ENCODE measurements around the gene LSM14B.

The LSM14B gene

DNA sequence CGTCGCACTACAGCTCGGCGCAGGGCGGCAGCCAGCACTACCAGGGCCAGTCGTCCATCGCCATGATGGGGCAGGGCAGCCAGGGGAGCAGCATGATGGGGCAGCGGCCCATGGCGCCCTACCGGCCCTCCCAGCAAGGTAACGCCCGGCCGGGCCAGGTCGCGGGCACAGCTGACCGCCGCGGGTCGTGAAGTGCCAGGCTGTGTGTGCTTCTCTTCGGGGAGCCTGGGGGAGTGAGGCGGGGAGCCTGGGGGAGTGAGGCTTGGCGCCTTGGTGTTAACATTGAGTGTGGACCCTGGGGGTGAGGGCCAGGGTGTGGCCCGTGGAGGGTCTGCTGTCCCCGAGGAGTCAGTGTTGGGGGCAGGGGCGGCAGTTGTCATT, 41.2 kb downstream of the LSM14B start:
- no peak for DNase-seq (ENCODE audit: low read depth, low spot score)

DNA sequence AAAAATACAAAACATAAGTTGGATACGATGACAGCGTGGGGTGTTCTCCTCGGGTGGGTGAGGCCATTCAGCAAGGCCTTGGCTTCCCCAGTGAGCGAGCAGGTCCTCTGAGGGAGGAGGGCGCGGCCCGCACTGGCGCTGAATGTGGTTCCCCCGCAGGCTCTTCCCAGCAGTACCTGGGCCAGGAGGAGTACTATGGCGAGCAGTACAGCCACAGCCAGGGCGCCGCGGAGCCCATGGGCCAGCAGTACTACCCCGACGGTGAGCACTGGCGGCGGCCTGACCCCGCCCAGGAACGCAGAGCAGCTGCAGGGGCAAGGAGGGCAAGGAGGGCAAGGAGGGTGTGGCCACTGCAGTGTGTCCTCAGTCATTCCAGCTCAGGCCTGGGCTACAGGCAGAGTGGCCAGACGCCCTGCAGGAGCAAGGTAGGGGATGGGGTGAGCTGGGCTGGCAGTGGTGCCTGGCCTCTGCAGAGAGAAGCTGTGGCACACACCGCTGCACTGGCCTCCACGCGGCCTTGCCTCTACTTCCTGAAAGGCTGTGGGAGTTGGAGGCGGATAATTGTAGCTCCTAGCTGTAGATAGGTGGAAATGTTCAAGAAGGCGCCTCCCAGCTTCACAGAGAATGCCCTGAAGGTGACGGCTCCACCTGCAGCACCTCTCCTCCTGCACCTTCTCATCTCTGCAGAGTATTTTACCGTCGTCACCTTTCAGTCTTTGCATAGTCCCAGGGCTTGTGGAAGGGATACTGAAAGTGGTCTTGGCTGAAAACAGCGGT, 41.9 kb downstream of the LSM14B start:
- no peak for DNase-seq (ENCODE audit: low read depth, low spot score)

DNA sequence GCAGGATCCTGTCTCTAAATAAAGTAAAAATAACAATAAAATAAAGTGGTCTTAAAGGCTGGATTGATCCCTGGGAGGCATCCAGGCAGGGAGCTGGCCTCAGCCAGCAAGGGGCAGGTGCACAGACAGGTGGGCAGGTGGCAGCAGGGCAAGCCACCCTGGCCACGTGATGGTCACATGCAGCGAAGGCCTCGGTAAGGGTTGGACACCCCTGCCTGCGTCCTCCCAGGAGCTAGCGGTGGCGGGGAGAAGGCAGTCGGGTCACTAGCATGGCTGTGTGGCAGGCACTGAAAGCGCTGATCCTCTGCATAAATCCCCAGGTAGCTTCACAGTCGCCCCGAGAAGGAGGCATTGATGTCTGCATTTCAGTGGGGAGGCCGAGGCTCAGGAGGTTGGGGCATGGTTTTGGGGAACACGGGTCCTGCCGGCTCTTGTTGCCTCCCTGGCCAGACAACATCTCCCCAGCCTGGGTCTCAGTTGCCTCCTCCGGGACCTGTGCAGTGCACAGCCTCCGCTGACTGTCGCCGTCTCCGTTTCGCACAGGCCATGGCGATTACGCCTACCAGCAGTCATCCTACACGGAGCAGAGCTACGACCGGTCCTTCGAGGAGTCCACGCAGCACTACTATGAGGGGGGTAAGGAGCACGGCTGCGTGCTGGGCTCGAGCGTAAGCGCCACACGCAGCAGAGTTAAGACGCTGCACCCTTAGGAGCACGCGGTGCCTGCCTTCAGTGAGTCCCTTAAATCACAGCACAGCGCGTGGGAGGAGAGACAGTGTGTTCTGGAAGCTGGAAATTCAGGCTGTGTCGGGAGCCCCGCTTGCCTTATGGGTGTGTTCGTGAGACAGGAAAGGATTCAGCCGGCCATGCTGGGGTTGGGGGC, 42.8 kb downstream of the LSM14B start:
- DNase-seq (ENCODE audit: low read depth, low spot score), result no peak

DNA sequence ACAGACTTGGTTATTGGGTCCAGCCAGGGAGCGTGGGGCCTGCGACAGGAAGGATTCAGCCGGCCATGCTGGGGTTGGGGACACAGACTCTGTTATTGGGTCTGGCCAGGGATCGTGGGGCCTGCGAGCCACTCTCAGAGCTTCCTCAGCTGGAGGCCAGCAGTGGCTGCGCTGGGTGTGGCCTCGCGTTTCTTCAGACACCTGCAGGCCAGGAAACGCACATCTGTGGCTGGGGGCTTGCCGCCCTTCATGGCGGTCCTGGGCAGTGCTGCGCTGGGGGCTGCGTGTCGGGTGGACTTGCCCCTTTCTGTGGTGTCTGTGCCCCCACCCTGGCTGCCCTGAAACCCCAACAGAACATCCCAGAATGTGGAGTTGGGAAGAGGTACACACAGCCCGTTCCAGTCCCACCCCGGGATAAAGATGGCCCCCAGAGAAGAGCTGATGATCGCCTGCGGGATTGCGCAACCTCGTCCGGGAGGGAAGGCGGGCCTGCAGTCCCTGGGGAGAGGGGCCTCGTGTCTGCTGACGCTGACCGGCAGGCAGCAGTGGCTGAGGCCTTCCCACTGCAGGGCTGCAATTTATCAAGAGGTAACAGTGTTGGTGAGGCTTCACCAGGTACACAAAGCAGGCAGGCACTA, 43.6 kb downstream of the LSM14B start:
- no peak for DNase-seq (ENCODE audit: low read depth, low spot score)

DNA sequence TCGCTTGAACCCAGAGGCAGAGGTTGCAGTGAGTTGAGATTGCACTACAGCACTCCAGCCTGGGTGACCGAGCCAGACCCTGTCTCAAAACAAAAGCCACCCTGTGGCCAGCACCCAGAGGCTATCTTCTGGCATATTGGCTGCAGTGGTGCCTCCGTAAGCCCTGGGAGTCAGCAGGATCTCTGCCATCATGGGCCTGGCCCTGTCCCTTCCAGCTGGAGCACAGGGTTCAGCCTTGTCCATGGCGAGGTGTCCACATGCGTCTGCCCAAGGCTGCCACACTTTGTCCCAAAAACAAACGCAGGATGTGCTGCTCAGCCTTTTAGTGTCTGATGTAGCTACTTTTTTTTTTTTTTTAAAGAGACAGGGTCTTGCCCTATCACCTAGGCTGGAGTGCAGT, 45.2 kb downstream of the LSM14B start:
- DNase-seq (ENCODE audit: low read depth, low spot score), result no peak

DNA sequence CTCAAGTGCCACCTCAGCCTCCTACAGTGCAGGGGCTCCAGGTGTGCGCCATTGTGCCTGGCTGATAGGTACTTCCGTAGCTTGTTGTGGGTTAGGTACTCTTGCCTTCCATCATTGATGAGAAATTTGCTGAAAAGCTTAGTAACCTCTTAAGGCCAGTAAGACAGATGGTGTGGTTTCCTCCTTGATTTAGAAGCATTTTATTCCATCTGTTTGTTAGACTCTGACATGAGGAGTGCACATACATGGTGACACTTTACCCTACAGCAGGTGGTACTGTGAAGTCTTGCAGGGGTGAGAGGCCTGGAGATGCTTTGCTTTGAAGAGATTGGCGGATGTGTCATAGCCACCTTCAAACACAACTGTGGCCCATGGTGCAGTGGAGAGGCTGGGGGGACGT, 45.8 kb downstream of the LSM14B start:
- DNase-seq (ENCODE audit: low read depth, low spot score), result no peak

DNA sequence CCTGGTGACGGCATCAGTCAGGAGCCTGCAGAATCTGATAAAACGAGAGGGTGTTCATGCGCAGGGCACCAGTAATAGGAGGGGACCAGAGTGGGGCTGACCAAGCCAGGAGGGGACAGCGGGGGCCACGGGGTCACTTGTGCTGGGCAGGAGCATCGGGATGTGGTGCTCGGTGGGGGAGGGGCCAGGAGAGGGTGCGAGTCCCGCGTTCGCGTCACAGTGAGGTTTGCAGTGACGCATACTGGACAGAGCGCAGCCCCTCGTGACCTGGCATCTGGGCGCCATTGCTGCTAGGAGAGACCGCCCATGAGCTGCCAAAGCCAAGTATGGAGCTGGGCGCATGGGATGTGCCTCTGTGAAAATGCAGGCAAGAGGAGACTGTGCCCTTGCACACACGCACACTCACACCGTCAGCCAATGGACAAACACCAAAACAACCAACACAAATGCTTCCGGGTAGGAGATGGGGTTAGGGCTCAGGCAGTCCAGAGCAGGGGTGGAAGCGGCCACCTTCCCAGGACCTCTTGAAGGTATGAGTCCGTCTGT, 46.7 kb downstream of the LSM14B start:
- DNase-seq (ENCODE audit: low read depth, low spot score), result no peak

DNA sequence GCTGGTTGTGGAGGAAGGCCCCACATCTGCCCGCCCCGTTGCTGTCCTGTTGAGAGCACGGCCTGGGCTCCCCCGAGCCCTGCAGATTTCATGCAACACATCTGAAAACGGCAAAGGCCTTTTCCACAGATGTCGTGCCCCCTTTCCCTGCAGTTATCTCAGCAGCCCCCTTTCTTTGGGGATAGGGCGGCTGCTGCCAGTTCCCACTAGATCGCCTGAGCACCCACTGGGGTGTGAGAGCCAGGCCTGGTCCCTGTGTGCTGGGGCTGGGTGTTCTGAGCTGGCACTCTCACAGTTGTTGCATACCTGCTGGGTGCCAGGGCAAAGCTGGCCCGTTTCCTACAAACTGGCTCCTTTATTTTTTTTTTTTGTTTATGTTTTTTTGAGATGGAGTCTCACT, 48.3 kb downstream of the LSM14B start:
- DNase-seq (ENCODE audit: low read depth, low spot score), result no peak

DNA sequence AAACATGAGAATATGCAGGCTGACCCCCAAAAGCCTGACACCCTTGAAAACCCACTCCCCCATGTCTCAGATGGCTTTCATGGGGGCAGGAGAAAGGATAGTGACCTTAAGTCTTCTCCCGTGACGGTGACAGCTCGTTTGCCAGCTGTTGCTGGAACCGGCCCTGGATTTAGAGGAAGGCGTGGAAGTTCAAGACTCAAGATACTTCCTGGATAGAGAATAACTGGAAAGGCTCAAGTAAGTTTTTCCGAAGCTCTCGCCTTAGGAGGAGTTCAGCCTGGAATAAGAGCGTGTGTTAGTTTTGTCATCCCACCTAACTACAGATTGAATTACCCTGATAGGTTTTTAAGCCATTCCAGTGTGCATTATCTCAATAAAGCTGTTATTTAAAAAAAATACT, 49.0 kb downstream of the LSM14B start:
- DNase-seq (ENCODE audit: low read depth, low spot score), result no peak

DNA sequence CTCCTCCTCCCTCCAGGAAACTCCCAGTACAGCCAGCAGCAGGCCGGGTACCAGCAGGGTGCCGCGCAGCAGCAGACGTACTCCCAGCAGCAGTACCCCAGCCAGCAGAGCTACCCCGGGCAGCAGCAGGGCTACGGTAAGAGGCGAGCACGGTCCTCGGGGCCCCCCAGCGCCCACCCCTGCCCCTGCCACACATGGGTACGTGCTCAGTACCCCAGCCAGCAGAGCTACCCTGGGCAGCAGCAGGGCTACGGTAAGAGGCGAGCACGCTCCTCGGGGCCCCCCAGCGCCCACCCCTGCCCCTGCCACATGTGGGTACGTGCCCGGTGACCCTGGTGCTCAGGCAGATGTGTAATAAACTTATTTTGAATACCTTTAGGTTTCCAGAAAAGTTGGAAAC, 50.4 kb downstream of the LSM14B start:
- no peak for DNase-seq (ENCODE audit: low read depth, low spot score)

DNA sequence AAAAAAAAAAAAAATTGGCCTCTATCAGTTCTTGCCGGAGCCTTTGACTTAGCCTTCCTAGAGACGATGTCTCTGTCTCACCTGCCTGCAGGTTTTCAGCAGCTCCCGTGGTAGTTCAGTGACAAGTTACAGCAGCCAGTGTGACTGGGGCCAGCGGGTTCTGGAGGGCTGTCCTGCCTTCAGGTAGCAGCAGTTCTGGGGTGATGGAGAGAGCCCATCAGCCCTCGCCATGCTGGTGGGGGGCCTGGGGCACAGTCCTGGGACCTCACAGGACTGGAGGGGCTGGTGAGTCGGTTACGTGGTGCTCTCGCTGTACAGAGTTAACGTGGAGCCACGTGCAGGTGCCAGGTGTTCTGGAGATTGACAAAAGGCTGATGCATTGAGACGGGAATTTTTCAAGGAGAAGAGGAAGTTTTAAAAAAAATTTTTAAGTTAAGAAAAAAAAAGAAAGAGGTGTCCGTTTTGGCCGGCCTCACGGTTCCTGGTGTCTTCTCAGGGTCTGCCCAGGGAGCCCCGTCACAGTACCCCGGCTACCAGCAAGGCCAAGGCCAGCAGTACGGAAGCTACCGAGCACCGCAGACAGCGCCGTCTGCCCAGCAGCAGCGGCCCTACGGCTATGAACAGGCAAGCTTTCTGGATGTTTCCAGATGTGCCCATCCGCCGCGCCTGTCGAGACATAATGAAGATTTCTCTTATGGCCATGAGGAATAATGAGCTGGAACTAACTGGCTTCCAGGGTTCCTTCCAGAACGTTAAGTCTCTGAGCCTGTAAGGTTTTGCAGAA, 51.9 kb downstream of the LSM14B start:
- no peak for DNase-seq (ENCODE audit: low read depth, low spot score)

DNA sequence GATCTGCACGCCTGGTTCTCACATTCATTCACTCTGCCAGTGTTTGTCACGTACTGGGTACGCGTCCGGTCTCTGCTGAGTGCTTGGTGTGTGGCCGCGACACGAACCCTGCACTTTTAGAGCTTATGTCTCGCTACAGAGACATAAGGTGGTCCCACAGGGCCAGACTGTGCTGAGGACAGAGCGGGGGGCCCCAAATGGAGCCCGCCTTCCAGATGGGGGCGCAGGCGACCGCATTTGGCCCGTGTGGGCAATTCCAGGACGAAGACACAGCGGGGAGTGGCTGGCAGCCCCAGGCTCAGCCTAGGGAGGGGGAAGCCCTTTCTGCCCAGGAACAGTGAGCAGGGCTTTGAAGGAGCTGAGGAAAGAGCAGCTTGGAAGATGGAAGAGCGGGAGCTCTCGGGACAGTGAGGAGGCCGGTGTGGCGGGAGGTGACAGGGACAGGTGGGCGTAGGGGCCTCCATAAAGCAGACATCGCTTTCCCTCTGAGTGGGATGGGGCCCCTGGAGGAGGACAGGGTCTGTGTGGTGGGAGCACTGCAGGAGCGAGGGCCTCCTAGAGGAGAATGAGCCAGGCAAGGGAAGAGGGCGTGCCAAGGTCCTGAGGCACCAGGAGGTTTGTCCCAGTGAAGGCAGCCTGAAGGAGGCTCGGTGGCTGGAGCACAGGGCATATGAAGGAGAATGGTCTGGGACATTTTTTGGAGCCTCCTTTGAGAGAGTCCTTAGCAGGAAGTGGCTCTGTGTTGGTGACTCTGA, 52.8 kb downstream of the LSM14B start:
- DNase-seq (ENCODE audit: low read depth, low spot score), result no peak

DNA sequence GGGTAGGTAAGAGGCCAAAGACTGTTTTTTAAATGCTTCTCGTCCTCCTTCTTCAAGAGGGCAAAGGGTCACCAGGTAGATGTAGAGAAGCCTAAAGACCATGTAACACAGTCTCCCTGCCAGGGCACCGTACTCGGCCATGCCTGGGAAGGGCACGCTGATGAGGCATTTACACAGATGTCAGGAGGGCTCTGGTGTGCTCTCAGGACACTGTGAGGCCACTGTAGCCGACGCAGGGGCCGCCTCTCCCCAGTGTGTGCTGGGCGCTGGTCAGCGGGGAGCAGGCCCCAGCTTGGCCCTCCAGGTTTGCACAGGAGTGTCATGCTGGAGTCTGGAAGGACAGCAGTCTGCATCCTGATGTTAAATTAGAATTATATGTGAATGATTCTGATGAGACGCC, 53.4 kb downstream of the LSM14B start:
- DNase-seq (ENCODE audit: low read depth, low spot score), result no peak

DNA sequence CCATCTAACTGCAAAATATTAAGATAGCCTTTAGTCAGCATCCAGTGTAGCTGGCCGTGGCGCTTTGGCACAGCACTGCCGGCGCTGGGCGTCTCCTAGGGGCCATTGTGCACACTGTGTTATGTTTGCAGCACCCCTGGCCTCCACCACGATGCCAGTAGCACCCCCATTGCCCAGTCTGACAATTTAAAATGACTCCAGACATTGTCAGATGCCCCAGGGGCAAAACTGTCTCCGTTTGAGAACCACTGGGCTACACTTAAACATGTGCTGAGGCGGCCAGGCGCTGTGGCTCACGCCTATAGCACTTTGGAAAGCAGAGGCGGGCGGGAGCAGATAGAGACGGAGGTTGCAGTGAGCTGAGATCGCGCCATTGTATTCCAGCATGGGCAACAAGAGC, 54.6 kb downstream of the LSM14B start:
- no peak for DNase-seq (ENCODE audit: low read depth, low spot score)

DNA sequence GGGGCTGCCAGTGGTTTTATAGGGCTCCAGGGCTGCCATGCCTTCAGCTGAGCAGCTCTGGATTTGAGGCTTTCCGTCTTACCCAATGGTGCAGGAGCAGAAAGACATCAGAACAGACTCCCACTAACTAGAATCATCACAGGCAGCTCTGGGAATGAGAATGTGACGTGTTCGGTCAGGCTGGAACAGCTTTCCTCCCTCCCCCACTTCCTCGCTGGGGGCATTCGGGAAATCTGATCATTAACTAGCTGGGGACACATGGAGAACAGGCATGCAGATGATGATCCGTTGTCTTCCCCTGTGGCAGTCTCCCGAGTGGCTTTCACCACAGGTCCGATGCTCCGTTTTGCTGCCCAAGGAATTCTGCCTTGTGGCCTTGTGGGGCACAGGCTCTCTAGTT, 55.0 kb downstream of the LSM14B start:
- no peak for DNase-seq (ENCODE audit: low read depth, low spot score)

DNA sequence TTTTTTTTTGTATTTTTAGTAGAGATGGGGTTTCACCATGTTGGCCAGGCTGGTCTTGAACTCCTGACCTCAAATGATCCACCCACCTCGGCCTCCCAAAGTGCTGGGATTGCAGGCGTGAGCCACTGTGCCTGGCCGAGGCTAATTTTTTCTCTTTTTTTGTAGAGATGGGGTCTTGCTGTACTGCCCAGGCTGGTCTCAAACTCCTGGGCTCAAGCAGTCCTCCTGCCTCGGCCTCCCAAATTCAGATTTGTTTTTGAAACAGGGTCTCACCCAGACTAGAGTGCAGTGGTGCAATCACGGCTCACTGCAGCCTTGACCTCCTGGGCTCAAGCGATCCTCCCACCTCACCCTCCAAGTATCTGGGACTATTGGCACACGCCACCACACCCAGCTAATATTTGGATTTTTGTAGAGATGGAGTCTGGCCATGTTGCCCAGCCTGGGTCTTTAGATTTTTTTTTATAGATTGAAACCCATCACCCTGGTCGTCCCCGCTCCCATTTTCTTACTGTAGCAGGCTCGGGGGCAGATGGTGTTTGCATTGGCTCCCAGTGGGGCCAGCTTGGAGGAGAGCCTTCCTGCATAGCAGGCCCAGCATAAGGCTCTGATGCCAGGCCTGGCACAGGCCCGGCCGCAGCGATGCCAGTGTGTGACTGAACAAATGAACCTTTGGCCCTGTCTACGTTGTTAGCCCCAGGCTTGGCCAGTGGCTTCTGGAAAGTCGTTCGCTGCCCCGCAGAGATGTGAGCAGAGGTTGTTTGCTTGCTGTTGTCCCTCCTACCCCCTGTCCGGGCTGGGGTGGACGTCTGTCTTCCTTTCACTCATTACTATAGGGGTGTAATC, 56.3 kb downstream of the LSM14B start:
- DNase-seq (ENCODE audit: low read depth, low spot score), result no peak

DNA sequence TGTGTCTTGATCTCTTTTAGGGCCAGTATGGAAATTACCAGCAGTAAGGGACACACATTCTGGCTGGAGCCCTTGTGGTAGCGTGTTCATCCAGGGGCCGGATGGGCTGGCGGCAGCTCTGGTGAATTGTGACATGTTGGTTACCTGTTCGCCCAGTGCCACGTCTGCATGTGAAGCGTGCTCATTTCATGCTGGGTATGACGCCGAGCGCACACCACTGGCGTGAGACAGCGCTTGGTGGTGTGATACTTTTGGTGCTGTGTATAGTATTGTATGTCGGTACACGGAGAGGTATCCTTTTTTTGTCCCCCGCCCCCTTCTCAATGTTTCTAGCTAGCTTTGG, 56.9 kb downstream of the LSM14B start:
- no peak for DNase-seq (ENCODE audit: low read depth, low spot score)

DNA sequence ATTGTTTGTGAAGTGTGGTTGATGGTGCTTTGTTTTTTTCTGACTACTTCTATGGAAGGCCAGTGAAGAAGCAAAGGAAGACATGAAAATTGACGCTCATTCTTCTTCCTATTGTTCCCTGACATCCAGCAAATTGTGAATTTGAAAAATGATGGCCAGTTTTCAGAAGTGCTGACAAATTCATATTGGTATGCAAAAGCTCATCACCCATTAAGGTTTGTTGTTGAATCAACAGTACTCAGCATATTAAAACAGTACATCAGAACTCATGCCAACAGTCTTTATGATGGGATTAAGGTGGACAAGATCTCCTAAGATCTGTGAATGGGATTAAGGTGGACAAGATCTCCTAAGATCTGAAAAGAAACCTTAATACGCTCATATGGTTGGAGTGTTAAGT, 59.5 kb downstream of the LSM14B start:
- DNase-seq (ENCODE audit: low read depth, low spot score), result no peak

DNA sequence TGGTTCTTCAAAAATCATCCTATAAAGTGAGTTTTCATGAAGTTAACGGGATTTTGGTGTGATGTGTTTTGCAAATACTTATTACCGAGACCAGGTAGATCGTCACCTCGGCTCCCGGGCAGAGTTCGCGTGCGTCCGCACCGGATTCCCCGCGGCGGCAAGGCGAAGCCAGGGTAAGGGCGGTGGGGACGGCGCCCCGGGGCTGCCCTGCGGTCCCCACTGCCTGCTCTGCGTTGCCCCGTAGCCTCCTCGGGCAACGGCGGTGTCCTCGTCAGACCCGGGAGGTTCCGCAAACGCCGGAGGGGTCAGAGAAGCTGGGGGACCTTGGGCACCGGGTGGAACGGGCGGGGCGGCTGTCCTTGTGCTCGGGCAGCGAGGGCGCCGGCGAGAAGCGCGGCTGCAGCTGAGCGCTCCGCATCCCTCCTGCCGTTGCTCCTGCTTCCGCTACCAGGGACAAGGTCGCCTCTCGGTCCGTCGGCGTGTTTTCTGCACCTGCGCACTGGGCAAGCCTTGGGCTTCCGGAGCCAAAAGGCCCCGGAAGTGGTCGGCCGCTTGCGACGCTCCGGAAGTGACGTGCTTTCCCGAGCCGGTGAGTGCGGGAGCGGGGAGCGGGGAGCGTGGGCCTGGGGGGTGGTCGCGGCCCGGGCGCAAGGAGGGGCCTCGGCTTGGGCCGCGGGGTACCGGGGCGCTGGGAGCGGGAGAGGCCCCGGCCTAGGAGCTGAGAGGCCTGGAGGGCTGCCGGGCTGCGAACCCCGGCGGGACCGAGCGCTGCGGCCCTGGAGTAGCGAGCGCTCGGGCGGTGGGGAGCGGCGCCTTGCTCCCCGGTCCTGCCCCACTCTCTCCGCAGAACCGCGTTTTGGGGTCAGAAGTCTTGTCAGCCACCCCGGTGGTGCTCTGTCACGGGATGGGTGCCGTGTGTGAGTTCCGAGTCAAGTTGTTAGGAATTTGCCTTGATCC, 60.5 kb downstream of the LSM14B start, which contains the start of gene MTG2:
TSS of gene MTG2 (plus strand) at position 560 of the 957 bp plus-strand sequence. CDS start 10,393 bp downstream, outside the sequence.
- DNase-seq (ENCODE audit: low read depth, low spot score), result peak; percentile 85
